Measurements from ENCODE around the gene PNPLA8. TPM values are rescaled to one million over a fixed set of nuclear protein-coding genes. Genes with fewer than 3 reads are reported as not detected.

PNPLA8 gene
- 10.9 to 15.8 TPM (median 13.8 TPM) in 5 replicates for total RNA-seq (2022; extraction: Qiagen RNA extraction; ENCODE audit: low read depth)

GRCh38 chr7:108525985-108526767 is at the start of gene PNPLA8:
PNPLA8 (minus strand) TSS chr7:108526135; CDS start chr7:108515491, 10,644 bp downstream.

GRCh38 chr7:108569381-108570145 is 43.6 kb upstream of the PNPLA8 start, which contains the start of the genes DNAJB9 and THAP5:
DNAJB9 (plus strand) TSS chr7:108569874; CDS start chr7:108571727, 1,853 bp downstream.
THAP5 (minus strand) TSS chr7:108569706; CDS start chr7:108569569, 137 bp downstream.

GRCh38 chr7:108455998-108456677 is 69.8 kb downstream of the PNPLA8 start, which contains the start of gene NRCAM:
NRCAM (minus strand) TSS chr7:108456436; CDS start chr7:108240064, 216,372 bp downstream.

Other genes starting within 250 kb of the PNPLA8 start
- 66.0 to 105 TPM (median 95.4 TPM) in 5 replicates for gene NRCAM, start 69.7 kb downstream of the PNPLA8 start, total RNA-seq (2022; extraction: Qiagen RNA extraction; ENCODE audit: low read depth)
- 10.1 to 16.5 TPM (median 14.8 TPM) in 5 replicates for gene THAP5, start 43.6 kb upstream of the PNPLA8 start, total RNA-seq (2022; extraction: Qiagen RNA extraction; ENCODE audit: low read depth)
- gene DNAJB9, start 43.7 kb upstream of the PNPLA8 start, total RNA-seq (2022; extraction: Qiagen RNA extraction; ENCODE audit: low read depth), result 9.2 to 10.9 TPM (median 10.1 TPM) in 5 replicates

All from A549 treated with GW870086 at 1 μM for 4 hours (cell line).